PFSK-1 (cell line): ENCODE measurements around the gene MLYCD.

Source experiments
- POLR2AphosphoS5 ChIP-seq: IDR thresholded peaks from 2 replicates; pipeline ENCODE4 v1.6.1; 2012; ENCODE audit warnings: low read depth, mild to moderate bottlenecking, control low read depth, low read length, moderate library complexity
- TAF1 ChIP-seq: IDR thresholded peaks from 2 replicates; pipeline ENCODE4 v1.6.1; 2012; ENCODE audit warnings: low read length, control low read depth, borderline replicate concordance; ENCODE audit not compliant: insufficient read depth
- TF ChIP-seq, protein P1 (sequence below), 2 experiments: IDR thresholded peaks; 2 replicates each; pipeline versions ENCODE4 v1.6.1 to v1.8.0; 2011 to 2012; ENCODE audit warnings: low read depth in 2 of 2, low read length in 2 of 2, control low read depth in 1 of 2, inconsistent platforms in 1 of 2, mild to moderate bottlenecking in 1 of 2, moderate library complexity in 1 of 2; ENCODE audit not compliant: insufficient read depth in 1 of 2

- no peak for TF ChIP-seq TAF1
- no peak for TF ChIP-seq POLR2AphosphoS5
- TF ChIP-seq, protein P1, sequence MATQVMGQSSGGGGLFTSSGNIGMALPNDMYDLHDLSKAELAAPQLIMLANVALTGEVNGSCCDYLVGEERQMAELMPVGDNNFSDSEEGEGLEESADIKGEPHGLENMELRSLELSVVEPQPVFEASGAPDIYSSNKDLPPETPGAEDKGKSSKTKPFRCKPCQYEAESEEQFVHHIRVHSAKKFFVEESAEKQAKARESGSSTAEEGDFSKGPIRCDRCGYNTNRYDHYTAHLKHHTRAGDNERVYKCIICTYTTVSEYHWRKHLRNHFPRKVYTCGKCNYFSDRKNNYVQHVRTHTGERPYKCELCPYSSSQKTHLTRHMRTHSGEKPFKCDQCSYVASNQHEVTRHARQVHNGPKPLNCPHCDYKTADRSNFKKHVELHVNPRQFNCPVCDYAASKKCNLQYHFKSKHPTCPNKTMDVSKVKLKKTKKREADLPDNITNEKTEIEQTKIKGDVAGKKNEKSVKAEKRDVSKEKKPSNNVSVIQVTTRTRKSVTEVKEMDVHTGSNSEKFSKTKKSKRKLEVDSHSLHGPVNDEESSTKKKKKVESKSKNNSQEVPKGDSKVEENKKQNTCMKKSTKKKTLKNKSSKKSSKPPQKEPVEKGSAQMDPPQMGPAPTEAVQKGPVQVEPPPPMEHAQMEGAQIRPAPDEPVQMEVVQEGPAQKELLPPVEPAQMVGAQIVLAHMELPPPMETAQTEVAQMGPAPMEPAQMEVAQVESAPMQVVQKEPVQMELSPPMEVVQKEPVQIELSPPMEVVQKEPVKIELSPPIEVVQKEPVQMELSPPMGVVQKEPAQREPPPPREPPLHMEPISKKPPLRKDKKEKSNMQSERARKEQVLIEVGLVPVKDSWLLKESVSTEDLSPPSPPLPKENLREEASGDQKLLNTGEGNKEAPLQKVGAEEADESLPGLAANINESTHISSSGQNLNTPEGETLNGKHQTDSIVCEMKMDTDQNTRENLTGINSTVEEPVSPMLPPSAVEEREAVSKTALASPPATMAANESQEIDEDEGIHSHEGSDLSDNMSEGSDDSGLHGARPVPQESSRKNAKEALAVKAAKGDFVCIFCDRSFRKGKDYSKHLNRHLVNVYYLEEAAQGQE (IDR thresholded peaks at IDR 0.05; ENCODE audit: insufficient read depth in 1 of 2, low read depth in 2 of 2, low read length in 2 of 2) = no peak
These were observed 13.8 kb downstream of the MLYCD start for GRCh38 chr16:83912519-83913244.
